Neural cell (in vitro differentiated cells): ENCODE measurements around the gene CADM3. TPM values are rescaled to one million over a fixed set of nuclear protein-coding genes. Genes with fewer than 3 reads are reported as not detected.

Experiments
- H2AFZ ChIP-seq: fragments of 200-600, 300-800 bp; sonication (generic), shearing (Covaris generic); 2 replicates; pipeline ENCODE4 v1.6.0; 2014; ENCODE audit warnings: low read depth, mild to moderate bottlenecking, antibody characterized with exemption, low read length, moderate library complexity
- H3F3A ChIP-seq: fragments of 200-600 bp; shearing (Covaris generic); 2 replicates; pipeline ENCODE4 v1.6.1; 2016; ENCODE audit warnings: mild to moderate bottlenecking, moderate library complexity, mixed read lengths, antibody characterized with exemption, low read length; ENCODE audit not compliant: insufficient read depth, poor library complexity, severe bottlenecking
- H3K27ac ChIP-seq: fragments of 200-600, 300-800 bp; sonication (generic), shearing (Covaris generic); 2 replicates; pipeline ENCODE4 v1.5.1; 2014; ENCODE audit warnings: mild to moderate bottlenecking, low read length, moderate library complexity
- H3K27me3 ChIP-seq: fragments of 300-800, 200-600 bp; sonication (generic), shearing (Covaris generic); 2 replicates; pipeline ENCODE4 v1.6.0; 2014; ENCODE audit warnings: mild to moderate bottlenecking, low read depth, low read length, moderate library complexity; ENCODE audit not compliant: insufficient read depth
- H3K36me3 ChIP-seq: fragments of 300-800, 200-600 bp; sonication (generic), shearing (Covaris generic); 2 replicates; pipeline ENCODE4 v1.5.1; 2014; ENCODE audit warnings: mild to moderate bottlenecking, antibody characterized with exemption, low read length, moderate library complexity; ENCODE audit not compliant: insufficient read depth
- H3K4me2 ChIP-seq: fragments of 300-800, 200-600 bp; sonication (generic), shearing (Covaris generic); 2 replicates; pipeline ENCODE4 v1.6.0; 2014; ENCODE audit warnings: mild to moderate bottlenecking, low read length
- H3K4me3 ChIP-seq: fragments of 300-800, 200-600 bp; sonication (generic), shearing (Covaris generic); 2 replicates; pipeline ENCODE4 v1.5.1; 2014; ENCODE audit warnings: mild to moderate bottlenecking, low read length, moderate library complexity
- H3K79me2 ChIP-seq: fragments of 200-600 bp; shearing (Covaris generic); replicated peaks from 2 replicates; pipeline ENCODE4 v1.6.0; 2014; ENCODE audit warnings: mild to moderate bottlenecking, low read length, moderate library complexity; ENCODE audit not compliant: insufficient read depth
- H3K9ac ChIP-seq: fragments of 300-800, 200-600 bp; sonication (generic), shearing (Covaris generic); 2 replicates; pipeline ENCODE4 v1.6.1; 2016; ENCODE audit warnings: mild to moderate bottlenecking, low read length, mixed read lengths
- H3K9me2 ChIP-seq: fragments of 200-600 bp; shearing (Covaris generic); 2 replicates; pipeline ENCODE4 v1.6.1; 2016; ENCODE audit warnings: mild to moderate bottlenecking, low read length, mixed read lengths; ENCODE audit not compliant: insufficient read depth
- H3K9me3 ChIP-seq: fragments of 200-600, 300-800 bp; sonication (generic), shearing (Covaris generic); 2 replicates; pipeline ENCODE4 v1.6.1; 2016; ENCODE audit warnings: mild to moderate bottlenecking, mixed run types, low read length, moderate library complexity, mixed read lengths
- H4K20me1 ChIP-seq: fragments of 200-600 bp; shearing (Covaris generic); 2 replicates; pipeline ENCODE4 v1.6.1; 2016; ENCODE audit warnings: mild to moderate bottlenecking, mixed run types; ENCODE audit not compliant: insufficient read depth
- EP300 ChIP-seq: fragments of 450-650 bp; conservative IDR thresholded peaks from 2 replicates; pipeline ENCODE4 v1.6.1; 2014; ENCODE audit warnings: antibody characterized with exemption, mild to moderate bottlenecking, moderate library complexity; ENCODE audit not compliant: poor library complexity, severe bottlenecking
- EZH2 ChIP-seq: fragments of 200-600, 300-800 bp; shearing (Covaris generic), sonication (generic); IDR thresholded peaks from 2 replicates; pipeline ENCODE4 v1.6.1; 2014; ENCODE audit warnings: antibody characterized with exemption, low read length, borderline replicate concordance, mild to moderate bottlenecking; ENCODE audit not compliant: insufficient read depth, poor library complexity, severe bottlenecking
- MXI1 ChIP-seq: fragments of 450-650 bp; conservative IDR thresholded peaks from 2 replicates; pipeline ENCODE4 v1.6.1; 2014; ENCODE audit warnings: antibody characterized with exemption, mild to moderate bottlenecking; ENCODE audit not compliant: poor library complexity, severe bottlenecking
- POLR2AphosphoS5 ChIP-seq: IDR thresholded peaks from 2 replicates; pipeline ENCODE4 v1.6.1; 2012
- RAD21 ChIP-seq: fragments of 450-650 bp; conservative IDR thresholded peaks from 2 replicates; pipeline ENCODE4 v1.6.1; 2014; ENCODE audit warnings: antibody characterized with exemption, mild to moderate bottlenecking, moderate library complexity
- SMC3 ChIP-seq: fragments of 450-650 bp; conservative IDR thresholded peaks from 2 replicates; pipeline ENCODE4 v1.6.1; 2014; ENCODE audit warnings: antibody characterized with exemption, mild to moderate bottlenecking, moderate library complexity; ENCODE audit not compliant: poor library complexity
- TAF1 ChIP-seq: IDR thresholded peaks from 2 replicates; pipeline ENCODE4 v1.6.1; 2012; ENCODE audit warnings: low read depth
- polyA plus RNA-seq: library from polyadenylated mRNA; depleted of rRNA; stranded (reverse); fragments of >200 nt; gene quantifications from 2 replicates; pipeline ENCODE4 v1.2.3, GENCODE V29; 2014
- TF ChIP-seq, protein P1 (sequence below): IDR thresholded peaks from 2 replicates; pipeline ENCODE4 v1.6.1; 2012; ENCODE audit warnings: borderline replicate concordance
- TF ChIP-seq, protein P2 (sequence below): fragments of 450-650 bp; IDR thresholded peaks from 2 replicates; pipeline ENCODE4 v1.5.1; 2014; ENCODE audit warnings: antibody characterized with exemption, mild to moderate bottlenecking, moderate library complexity; ENCODE audit not compliant: poor library complexity, severe bottlenecking

Gene CADM3
- polyA plus RNA-seq, 1 donor from 2014 or later = 81.7 TPM

DNA sequence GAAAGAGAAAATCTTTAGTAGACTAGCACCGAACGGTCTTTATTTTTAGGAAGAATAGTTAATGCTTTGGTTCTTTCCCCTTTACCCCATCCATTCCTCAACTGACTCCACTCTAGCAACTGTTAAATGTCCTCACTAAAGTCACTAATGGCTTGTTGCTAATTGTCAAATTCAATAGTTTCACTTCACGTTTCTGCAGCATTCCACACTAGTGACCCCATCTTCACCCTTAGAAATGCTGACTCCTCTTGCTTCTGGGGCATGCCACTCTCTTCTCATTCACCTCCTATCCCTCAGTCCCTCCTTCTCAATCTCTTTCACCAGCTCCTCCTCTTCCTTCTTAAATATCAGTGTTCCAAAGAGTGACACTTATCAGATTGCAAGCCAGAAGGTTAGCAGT is 19.4 kb upstream of the CADM3 start:
- no peaks in the 10 kb centered on the region for H3K9me2 ChIP-seq
- H4K20me1 ChIP-seq = no peaks in the 10 kb centered on the region
- TF ChIP-seq, protein P1, sequence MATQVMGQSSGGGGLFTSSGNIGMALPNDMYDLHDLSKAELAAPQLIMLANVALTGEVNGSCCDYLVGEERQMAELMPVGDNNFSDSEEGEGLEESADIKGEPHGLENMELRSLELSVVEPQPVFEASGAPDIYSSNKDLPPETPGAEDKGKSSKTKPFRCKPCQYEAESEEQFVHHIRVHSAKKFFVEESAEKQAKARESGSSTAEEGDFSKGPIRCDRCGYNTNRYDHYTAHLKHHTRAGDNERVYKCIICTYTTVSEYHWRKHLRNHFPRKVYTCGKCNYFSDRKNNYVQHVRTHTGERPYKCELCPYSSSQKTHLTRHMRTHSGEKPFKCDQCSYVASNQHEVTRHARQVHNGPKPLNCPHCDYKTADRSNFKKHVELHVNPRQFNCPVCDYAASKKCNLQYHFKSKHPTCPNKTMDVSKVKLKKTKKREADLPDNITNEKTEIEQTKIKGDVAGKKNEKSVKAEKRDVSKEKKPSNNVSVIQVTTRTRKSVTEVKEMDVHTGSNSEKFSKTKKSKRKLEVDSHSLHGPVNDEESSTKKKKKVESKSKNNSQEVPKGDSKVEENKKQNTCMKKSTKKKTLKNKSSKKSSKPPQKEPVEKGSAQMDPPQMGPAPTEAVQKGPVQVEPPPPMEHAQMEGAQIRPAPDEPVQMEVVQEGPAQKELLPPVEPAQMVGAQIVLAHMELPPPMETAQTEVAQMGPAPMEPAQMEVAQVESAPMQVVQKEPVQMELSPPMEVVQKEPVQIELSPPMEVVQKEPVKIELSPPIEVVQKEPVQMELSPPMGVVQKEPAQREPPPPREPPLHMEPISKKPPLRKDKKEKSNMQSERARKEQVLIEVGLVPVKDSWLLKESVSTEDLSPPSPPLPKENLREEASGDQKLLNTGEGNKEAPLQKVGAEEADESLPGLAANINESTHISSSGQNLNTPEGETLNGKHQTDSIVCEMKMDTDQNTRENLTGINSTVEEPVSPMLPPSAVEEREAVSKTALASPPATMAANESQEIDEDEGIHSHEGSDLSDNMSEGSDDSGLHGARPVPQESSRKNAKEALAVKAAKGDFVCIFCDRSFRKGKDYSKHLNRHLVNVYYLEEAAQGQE = no peak
- no peak for TF ChIP-seq RAD21
- TF ChIP-seq POLR2AphosphoS5 = no peak
- no peak for TF ChIP-seq TAF1
- TF ChIP-seq MXI1 = no peak
- no peak overlapping the region for H3K27ac ChIP-seq
- H3F3A ChIP-seq = no peaks in the 10 kb centered on the region
- no peaks in the 10 kb centered on the region for H3K36me3 ChIP-seq
- H3K9ac ChIP-seq = no peak overlapping the region
- no peaks in the 10 kb centered on the region for H3K79me2 ChIP-seq
- no peak overlapping the region for H2AFZ ChIP-seq
- H3K27me3 ChIP-seq = no peaks in the 10 kb centered on the region
- H3K4me3 ChIP-seq = no peak overlapping the region
- no peak overlapping the region for H3K4me2 ChIP-seq
- H3K9me3 ChIP-seq = no peaks in the 10 kb centered on the region

DNA sequence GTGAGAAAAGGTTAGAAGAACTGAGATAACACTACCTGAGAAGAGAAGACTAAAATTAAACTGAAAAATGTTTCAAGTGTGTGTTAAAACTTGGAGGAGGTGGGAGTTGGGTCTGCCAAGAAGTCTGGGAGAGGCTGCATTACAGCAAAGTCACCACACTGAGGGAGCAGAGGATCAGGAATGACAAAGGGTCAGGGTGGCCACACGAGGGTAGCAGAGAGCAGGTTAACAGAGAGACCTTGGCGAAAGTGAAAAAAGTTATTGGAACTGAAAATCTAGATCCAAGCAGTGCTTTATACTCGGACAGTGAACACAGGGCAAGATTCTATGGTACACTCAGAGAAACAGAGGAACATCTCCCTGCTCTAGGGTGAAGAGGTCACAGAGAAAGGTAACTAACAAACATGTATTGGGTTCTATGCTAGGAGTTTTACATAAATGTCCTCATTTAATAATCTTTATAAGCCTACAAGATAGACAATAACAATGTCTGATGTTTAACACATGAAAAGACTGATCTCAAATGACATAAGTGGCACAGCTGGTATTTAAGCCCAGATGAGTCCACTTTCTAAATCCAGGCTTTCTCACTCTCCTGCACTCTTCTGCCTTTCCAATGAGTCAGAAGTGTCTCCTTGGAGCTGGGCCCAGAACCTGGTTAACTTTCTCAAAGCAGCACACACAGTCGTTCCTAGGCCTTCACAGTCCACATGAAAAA is 10.3 kb upstream of the CADM3 start:
- Histone ChIP-seq H3F3A (no peaks in the 10 kb centered on the region), H2AFZ (no peak overlapping the region), H3K79me2 (no peaks in the 10 kb centered on the region), H3K9me2 (no peaks in the 10 kb centered on the region), H3K27ac (no peak overlapping the region), H3K4me2 (no peak overlapping the region), H3K27me3 (no peaks in the 10 kb centered on the region), H3K9me3 (no peaks in the 10 kb centered on the region), H3K4me3 (no peak overlapping the region), H4K20me1 (no peaks in the 10 kb centered on the region), H3K9ac (no peak overlapping the region), H3K36me3 (no peaks in the 10 kb centered on the region)
- no peak for TF ChIP-seq EZH2
- no peak for TF ChIP-seq EP300
- TF ChIP-seq, protein P1 = no peak
- peak; percentile 100 for TF ChIP-seq SMC3
- TF ChIP-seq MXI1 = no peak
- TF ChIP-seq POLR2AphosphoS5 = no peak
- peak; percentile 100 for TF ChIP-seq RAD21
- no peak for TF ChIP-seq TAF1
- TF ChIP-seq, protein P2, sequence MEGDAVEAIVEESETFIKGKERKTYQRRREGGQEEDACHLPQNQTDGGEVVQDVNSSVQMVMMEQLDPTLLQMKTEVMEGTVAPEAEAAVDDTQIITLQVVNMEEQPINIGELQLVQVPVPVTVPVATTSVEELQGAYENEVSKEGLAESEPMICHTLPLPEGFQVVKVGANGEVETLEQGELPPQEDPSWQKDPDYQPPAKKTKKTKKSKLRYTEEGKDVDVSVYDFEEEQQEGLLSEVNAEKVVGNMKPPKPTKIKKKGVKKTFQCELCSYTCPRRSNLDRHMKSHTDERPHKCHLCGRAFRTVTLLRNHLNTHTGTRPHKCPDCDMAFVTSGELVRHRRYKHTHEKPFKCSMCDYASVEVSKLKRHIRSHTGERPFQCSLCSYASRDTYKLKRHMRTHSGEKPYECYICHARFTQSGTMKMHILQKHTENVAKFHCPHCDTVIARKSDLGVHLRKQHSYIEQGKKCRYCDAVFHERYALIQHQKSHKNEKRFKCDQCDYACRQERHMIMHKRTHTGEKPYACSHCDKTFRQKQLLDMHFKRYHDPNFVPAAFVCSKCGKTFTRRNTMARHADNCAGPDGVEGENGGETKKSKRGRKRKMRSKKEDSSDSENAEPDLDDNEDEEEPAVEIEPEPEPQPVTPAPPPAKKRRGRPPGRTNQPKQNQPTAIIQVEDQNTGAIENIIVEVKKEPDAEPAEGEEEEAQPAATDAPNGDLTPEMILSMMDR = peak; percentile 100
